SHP77 (cell line): ENCODE results near the gene AIFM1.
A peak's percentile ranks its signal among the peaks of the same experiment; 100 is the strongest.

ENCODE experiments used
- DNase-seq, 2 experiments: peaks; one replicate each; lab custom pipeline; 2025; lab: John Stamatoyannopoulos, UW

The AIFM1 gene

GRCh38 chrX:130170752-130171445 lies 5.3 kb upstream of the AIFM1 start:
- DNase-seq = peak; percentile 77 to 78

- DNase-seq = no peak
Measured at GRCh38 chrX:130167040-130167439, 1.4 kb upstream of the AIFM1 start.

- DNase-seq = no peak
Measured at GRCh38 chrX:130166503-130166777, 799 bp upstream of the AIFM1 start.

GRCh38 chrX:130165181-130165702 lies 399 bp downstream of the AIFM1 start:
- DNase-seq = no peak

- no peak for DNase-seq
Measured at GRCh38 chrX:130163398-130163797, 2.2 kb downstream of the AIFM1 start.

- no peak for DNase-seq
Measured at GRCh38 chrX:130162094-130162735, 3.4 kb downstream of the AIFM1 start.

GRCh38 chrX:130159776-130160175 lies 5.9 kb downstream of the AIFM1 start:
- DNase-seq = no peak

GRCh38 chrX:130158311-130158710 lies 7.3 kb downstream of the AIFM1 start:
- no peak for DNase-seq

- DNase-seq = no peak
Measured at GRCh38 chrX:130155564-130155963, 10.1 kb downstream of the AIFM1 start.

GRCh38 chrX:130147631-130148030 lies 18.0 kb downstream of the AIFM1 start:
- no peak for DNase-seq

- DNase-seq = no peak
Measured at GRCh38 chrX:130145123-130145522, 20.5 kb downstream of the AIFM1 start.

GRCh38 chrX:130144509-130144908 lies 21.1 kb downstream of the AIFM1 start:
- DNase-seq = no peak

GRCh38 chrX:130139474-130140201 lies 26.0 kb downstream of the AIFM1 start:
- no peak for DNase-seq

GRCh38 chrX:130136961-130137360 lies 28.7 kb downstream of the AIFM1 start:
- DNase-seq = no peak

GRCh38 chrX:130136496-130136895 lies 29.1 kb downstream of the AIFM1 start:
- DNase-seq = no peak

GRCh38 chrX:130130990-130131389 lies 34.7 kb downstream of the AIFM1 start:
- no peak for DNase-seq

GRCh38 chrX:130125091-130125874 lies 40.4 kb downstream of the AIFM1 start:
- DNase-seq = no peak

GRCh38 chrX:130124577-130124976 lies 41.1 kb downstream of the AIFM1 start:
- DNase-seq = no peak

- no peak for DNase-seq
Measured at GRCh38 chrX:130121505-130121800, 44.2 kb downstream of the AIFM1 start.

- no peak for DNase-seq
Measured at GRCh38 chrX:130120746-130121504, 44.7 kb downstream of the AIFM1 start.

- DNase-seq = no peak
Measured at GRCh38 chrX:130120321-130120731, 45.3 kb downstream of the AIFM1 start.
